Left renal cortex interstitium (tissue), 4 donors: ENCODE data around the gene CSF2. TPM values are rescaled to one million over a fixed set of nuclear protein-coding genes. Genes with fewer than 3 reads are reported as not detected.
"Not testable (repeated sequence)": the region's sequence is repeated elsewhere in the genome, so short reads cannot be mapped to it uniquely, and the experiment has no call there.

Experiments
- DNase-seq, 4 donors: peaks; one replicate each; pipeline ENCODE4 v3.0.0-alpha.2; 2013; ENCODE audit warnings: low read depth in 4 of 4, low spot score in 2 of 4, missing footprints in 1 of 4
- polyA plus RNA-seq, 4 donors: library from polyadenylated mRNA; unstranded; fragments of 120-200 nt; gene quantifications; one replicate each; pipeline ENCODE4 v1.2.1, GENCODE V29; 2013; ENCODE audit not compliant: insufficient read length in 4 of 4

Gene CSF2
- polyA plus RNA-seq, 4 donors = not detected

DNA sequence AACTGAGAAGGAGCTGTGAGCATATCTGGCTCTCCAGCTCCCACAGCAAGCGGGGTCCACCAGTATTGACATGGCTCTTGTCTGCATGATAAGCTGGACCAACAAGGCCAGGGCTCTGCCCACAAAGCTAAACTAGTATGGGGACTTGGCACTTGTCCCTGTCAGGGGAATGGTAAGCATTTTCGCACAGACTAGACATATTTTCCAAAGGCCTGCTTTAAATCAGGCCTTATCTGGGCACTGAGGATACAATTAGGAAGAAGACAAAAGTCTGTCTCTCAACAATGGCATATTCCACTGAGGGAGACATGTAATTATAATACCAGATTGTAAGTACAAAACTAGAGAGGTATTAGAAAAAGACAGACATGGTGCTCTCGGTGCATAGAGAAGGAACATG is 32.1 kb downstream of the CSF2 start:
- DNase-seq = no peak

DNA sequence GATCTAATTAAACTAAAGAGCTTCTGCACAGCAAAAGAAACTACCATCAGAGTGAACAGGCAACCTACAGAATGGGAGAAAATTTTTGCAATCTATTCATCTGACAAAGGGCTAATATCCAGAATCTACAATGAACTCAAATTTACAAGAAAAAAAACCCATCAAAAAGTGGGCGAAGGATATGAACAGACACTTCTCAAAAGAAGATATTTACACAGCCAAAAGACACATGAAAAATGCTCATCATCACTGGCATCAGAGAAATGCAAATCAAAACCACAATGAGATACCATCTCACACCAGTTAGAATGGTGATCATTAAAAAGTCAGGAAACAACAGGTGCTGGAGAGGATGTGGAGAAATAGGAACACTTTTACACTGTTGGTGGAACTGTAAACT is 34.9 kb downstream of the CSF2 start:
- DNase-seq = not testable (repeated sequence)

DNA sequence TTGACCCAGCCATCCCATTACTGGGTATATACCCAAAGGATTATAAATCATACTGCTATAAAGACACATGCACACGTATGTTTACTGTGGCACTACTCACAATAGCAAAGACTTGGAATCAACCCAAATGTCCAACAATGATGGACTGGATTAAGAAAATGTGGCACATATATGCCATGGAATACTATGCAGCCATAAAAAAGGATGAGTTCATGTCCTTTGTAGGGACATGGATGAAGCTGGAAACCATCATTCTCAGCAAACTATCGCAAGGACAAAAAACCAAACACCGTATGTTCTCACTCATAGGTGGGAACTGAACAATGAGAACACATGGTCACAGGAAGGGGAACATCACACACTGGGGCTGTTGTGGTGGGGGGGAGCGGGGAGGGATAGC is 35.4 kb downstream of the CSF2 start:
- not testable (repeated sequence) for DNase-seq

DNA sequence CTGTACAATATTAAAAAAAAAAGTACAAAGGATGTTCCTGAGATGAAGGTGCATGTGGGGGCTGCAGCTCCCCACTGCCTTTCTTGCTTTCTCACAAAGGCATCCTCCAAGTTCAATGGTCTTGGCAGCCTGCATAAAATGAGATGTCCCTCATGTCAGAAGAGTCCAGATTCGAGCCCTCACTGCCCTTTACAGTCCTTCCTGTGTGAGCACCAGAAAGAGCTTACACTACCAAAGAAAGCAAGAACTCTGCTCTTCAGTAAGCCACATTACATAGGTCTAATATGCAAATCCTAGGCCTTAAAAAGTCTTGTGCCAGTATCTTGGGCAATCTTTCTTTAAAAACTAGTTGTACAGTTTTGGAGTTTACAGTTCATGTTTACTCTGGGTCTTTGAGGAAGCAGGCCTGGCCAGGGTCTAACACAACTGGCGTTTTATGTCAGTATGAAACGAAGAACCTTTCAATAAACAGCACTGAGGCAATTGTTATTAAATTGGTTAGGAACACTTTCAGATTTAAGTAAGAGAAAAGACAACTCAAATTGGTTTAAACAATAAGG is 36.0 kb downstream of the CSF2 start:
- no peak for DNase-seq

DNA sequence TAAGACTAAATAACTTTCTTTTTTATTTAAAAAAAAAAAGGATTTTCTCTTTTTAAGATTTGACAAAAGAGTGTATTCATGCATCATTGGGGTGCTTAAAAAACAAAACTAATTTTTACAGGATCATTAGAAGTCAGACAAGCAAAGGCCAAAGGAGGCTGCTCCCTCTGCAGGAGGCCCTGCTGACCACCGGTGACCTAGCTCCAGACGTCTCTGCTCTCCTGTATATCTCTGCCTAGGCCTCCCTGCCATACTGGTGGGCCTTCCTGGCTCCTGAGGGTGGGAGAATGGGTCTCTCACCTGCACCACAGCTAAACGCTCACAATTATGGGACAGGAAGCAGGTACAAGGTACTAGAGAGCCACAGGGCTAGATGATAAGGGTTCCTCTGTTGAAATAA is 36.6 kb downstream of the CSF2 start:
- no peak for DNase-seq

DNA sequence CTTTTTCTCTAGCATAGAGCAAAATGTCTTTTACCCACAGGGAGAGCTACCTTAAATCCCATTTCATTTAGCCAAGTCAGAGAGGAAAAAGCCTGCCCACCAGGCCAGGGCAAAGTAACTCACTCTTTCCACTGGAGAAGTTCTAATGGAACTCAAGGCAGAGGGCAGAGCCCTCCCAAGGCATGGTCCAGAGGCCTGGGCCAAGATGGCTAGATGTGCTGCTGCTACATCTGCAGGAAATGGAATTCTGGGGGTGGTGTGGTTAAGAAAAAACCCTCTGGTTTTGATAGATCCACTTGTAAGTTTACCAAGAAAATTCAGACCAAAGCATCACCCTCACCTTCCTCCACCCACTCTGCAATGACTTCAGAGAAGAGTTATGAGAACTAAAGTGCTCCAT is 37.3 kb downstream of the CSF2 start:
- no peak for DNase-seq

DNA sequence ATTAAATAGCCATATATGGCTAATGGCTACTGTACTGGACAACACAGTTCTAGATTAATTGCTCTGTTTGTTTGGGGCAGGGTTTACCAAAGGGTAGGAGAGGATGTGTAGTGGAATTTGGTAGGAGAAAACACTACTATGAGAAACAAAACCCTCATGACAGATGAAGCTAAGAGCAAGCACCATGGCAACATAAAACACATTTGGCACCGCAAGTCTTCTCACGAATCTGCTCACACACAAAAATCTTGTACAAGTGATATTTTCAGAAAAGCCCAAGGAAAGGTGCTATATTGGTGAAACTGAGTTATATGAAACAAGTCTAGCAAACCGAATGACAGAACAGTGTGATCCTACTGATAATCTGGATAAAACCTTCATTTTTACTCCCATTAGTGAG is 38.5 kb downstream of the CSF2 start:
- DNase-seq = no peak

DNA sequence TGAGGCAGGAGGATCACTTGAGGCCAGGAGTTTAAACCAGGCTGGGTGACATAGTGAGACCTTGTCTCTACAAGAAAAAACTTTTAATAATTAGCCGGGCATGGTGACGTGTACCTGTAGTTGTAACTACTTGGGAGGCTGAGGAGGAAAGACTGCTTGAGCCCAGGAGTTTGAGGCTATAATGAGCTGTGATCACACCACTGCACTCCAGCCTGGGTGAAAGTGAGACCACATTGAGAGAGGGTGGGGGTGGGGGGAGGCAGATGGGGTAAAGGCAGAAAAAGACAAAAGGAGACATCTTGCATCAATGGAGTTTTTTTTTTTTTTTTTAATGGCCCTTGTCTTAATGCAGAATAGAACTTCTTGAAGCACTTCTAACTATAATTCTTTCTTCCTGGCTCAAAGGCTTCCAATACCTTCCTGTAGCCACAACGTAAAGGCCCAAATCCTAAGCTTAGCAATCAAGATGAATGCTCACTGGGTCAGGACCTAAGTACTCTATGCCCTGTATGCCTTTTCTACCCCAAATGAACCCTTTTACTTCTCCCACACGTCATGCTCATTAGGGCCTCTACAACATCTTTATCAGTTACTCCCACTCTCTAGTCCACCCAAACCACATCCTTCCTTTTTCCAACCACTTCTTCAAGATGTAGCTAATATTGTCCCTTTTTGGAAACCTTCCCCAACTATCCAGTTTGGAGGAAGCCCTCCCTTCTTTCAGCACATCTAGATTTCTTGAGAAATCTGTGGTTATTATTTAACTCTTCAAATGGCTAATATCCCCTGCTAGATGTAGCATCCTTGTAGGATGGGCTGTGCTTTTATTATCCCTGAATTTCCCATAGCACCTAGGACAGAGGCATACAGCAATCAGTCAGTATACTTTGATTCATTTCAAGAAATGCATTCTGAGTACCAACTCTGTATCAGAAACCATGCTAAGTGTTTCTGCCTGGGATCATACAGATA is 40.8 kb downstream of the CSF2 start:
- DNase-seq = no peak

DNA sequence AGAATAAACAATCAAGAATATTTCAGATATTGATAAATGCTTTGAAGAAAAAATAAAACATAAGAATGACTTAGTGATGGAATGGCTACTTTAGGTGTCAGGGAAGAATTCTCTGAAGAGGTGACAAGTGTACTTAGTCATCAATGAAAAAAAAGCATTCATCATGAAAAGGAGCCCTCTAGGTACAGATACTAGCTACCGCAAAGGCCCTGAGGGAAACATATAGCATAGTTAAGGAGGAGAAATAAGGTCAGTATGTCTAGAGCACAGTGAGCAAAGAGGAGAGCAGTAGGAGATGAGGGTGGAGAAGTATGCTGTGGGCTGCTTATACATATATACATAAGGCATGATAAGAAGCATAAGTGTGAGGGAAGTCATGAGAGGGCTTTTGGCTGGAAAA is 41.8 kb downstream of the CSF2 start:
- no peak for DNase-seq

DNA sequence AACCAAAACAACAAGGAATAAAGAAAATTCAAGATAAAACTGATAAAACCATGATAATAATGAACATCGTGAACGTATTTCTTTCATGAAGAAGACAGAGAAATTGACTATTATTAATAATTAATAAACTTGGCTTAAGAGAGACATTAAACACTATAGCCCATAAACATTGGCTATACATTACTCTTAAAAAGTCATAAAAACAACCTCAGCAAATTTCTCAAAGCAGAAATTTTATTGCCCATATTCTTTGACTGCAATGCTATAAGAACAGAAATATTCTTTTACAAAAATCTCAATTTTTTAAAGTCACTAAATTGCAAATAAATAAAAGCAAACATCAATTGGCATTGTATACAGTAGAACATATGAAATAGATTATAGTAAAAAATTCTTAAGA is 42.5 kb downstream of the CSF2 start:
- no peak for DNase-seq

DNA sequence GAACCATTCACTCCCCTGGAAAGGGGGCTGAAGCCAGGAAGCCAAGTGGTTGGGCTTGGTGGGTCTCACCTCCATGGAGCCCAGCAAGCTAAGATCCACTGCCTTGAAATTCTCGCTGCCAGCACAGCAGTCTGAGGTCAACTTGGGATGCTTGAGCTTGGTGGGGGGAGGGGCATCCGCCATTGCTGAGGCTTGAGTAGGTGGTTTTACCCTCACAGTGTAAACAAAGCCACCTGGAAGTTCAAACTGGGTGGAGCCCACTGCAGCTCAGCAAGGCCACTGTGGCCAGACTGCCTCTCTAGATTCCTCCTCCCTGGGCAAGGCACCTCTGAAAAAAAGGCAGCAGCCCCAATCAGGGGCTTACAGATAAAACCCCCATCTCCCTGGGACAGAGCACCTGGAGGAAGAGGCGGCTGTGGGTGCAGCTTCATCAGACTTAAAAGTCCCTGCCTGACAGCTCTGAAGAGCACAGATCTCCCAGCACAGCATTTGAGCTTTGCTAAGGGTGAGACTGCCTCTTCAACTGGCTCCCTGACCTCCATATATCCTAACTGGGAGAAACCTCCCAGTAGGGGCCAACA is 43.4 kb downstream of the CSF2 start:
- DNase-seq = not testable (repeated sequence)

DNA sequence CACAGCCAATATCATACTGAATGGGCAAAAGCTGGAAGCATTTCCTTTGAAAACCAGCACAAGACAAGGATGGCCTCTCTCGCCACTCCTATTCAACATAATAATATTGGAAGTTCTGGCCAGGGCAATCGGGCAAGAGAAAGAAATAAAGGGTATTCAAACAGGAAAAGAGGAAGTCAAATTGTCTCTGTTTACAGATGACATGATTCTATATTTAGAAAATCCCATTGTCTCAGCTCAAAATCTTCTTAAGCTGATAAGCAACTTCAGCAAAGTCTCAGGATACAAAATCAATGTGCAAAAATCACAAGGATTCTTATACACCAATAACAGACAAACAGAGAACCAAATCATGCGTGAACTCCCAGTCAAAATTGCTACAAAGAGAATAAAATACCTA is 47.1 kb downstream of the CSF2 start:
- DNase-seq = not testable (repeated sequence)

DNA sequence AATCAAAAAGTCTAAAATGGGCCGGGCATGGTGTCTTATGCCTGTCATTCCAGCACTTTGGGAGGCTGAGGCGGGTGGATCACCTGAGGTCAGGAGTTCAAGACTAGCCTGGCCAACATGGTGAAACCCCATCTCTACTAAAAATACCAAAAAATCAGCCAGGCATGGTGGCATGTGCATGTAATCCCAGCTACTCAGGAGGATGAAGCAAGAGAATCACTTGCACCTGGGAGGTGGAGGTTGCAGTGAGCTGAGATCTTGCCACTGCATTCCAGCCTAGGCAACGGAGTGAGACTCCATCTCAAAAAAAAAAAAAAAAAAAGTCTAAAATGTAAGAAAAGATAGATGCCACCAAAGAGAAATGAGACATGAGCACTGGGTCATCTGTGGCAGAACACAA is 49.4 kb downstream of the CSF2 start:
- DNase-seq = not testable (repeated sequence)

DNA sequence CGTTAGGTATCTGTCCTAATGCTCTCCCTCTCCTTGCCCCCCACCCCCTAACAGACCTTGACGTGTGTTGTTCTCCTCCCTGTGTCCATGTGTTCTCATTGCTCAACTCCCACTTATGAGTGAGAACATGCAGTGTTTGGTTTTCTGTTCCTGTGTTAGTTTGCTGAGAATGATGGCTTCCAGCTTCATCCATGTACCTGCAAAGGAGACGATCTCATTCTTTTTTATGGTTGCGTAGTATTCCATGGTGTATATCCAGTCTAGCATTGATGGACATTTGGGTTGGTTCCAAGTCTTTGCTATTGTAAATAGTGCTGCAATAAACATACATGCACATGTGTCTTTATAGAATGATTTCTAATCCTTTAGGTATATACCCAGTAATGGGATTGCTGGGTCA is 50.0 kb downstream of the CSF2 start:
- DNase-seq = not testable (repeated sequence)

Other genes starting within 250 kb of the CSF2 start
- gene MEIKIN, start 128.1 kb upstream of the CSF2 start, polyA plus RNA-seq = not detected
- gene ACSL6, start 62.1 kb upstream of the CSF2 start, polyA plus RNA-seq = 1 to 10 TPM; 1.7 to 2.6 (median 2.2) TPM
- not detected for gene IL3, start 13.1 kb upstream of the CSF2 start, polyA plus RNA-seq
- 10 to 100 TPM; 28.2 to 35.2 (median 33.6) TPM for gene P4HA2, start 154.1 kb downstream of the CSF2 start, polyA plus RNA-seq
- 10 to 100 TPM; 12.5 to 21.7 (median 16.3) TPM for gene PDLIM4, start 183.9 kb downstream of the CSF2 start, polyA plus RNA-seq
- 1 to 10 TPM; 4.6 to 9.2 (median 6.3) TPM for gene SLC22A4, start 220.6 kb downstream of the CSF2 start, polyA plus RNA-seq